HAP-1 (cell line): ENCODE measurements around the gene FNBP1.
"Not testable (repeated sequence)": the region's sequence is repeated elsewhere in the genome, so short reads cannot be mapped to it uniquely, and the experiment has no call there.

Experiments used
- DNase-seq, 2 experiments: peaks; one replicate each; pipeline ENCODE4 v3.0.0-alpha.2; 2016 to 2020; ENCODE audit warnings: low spot score in 2 of 2
- H3K27me3 ChIP-seq: fragments of 250-450 bp; sonication (Bioruptor Pico); 2 replicates; pipeline ENCODE4 v1.5.1; 2020; ENCODE audit warnings: low read depth, mild to moderate bottlenecking, moderate library complexity
- H3K36me3 ChIP-seq: fragments of 250-450 bp; sonication (Bioruptor Pico); replicated peaks from 2 replicates; pipeline ENCODE4 v1.5.1; 2020; ENCODE audit warnings: mild to moderate bottlenecking
- H3K4me1 ChIP-seq: fragments of 250-450 bp; sonication (Bioruptor Pico); 2 replicates; pipeline ENCODE4 v1.5.1; 2020; ENCODE audit warnings: mild to moderate bottlenecking
- H3K4me3 ChIP-seq: fragments of 250-450 bp; sonication (Bioruptor Pico); 2 replicates; pipeline ENCODE4 v1.5.1; 2020; ENCODE audit warnings: mild to moderate bottlenecking, moderate library complexity
- H3K9me3 ChIP-seq: fragments of 250-450 bp; sonication (Bioruptor Pico); 2 replicates; pipeline ENCODE4 v1.5.1; 2020; ENCODE audit warnings: mild to moderate bottlenecking, moderate library complexity
- in situ Hi-C: fragments of 300-500 bp; cut with MboI; formaldehyde crosslinking; loops from 3 replicates; pipeline ENCODE4 v1.14.3; 2020; ENCODE audit warnings: low sequenced_read_pairs, inconsistent platforms, mixed read lengths

The FNBP1 gene

DNA sequence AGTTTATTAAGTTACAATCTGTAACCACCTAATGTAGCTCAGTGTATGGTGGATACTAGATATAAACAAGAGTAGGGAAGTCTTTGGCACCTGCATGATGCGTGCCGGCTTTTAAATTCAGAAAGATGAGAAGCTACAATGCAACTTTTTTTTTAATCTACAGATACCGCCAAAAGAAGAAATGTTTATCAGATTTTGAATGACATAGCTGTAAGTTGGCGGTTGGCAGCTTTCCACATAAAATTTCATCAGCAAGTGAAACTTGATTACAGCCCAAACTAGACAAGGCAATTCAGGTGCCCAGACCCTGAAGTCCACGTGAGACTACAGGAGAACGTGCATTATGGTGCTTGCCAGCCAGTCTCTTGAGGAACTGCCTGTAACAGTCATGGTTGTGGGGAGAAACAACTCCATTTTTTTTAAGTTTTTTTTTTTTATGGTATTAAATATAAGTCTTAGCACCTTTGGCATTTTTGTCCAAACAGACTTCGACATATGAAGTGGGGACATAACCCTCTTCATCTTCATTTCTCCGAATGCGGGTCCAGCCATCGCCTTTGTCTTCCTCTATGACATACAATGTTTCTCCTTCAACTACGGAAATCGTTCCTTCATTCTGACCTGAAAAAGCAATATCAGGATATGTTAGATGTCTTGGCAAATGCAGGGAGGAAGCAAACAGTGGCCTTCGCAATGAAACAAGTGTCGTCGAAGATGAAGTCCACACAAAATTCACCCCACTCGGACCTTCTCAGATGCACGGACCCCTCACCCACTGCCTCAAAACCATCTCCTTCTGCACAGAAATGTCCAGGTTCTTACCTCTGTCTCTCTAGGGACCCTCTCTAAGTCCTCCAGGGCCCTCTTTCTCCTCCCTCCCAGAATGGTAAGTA lies 147.4 kb downstream of the FNBP1 start:
- Histone ChIP-seq H3K9me3 (no peaks in the 10 kb centered on the region), H3K4me1 (no peaks in the 10 kb centered on the region), H3K4me3 (no peak overlapping the region), H3K27me3 (no peaks in the 10 kb centered on the region), H3K36me3 (peaks cover 14% of the 10 kb centered on the region)
- no peak for DNase-seq
- in situ Hi-C loops = no loop called here

DNA sequence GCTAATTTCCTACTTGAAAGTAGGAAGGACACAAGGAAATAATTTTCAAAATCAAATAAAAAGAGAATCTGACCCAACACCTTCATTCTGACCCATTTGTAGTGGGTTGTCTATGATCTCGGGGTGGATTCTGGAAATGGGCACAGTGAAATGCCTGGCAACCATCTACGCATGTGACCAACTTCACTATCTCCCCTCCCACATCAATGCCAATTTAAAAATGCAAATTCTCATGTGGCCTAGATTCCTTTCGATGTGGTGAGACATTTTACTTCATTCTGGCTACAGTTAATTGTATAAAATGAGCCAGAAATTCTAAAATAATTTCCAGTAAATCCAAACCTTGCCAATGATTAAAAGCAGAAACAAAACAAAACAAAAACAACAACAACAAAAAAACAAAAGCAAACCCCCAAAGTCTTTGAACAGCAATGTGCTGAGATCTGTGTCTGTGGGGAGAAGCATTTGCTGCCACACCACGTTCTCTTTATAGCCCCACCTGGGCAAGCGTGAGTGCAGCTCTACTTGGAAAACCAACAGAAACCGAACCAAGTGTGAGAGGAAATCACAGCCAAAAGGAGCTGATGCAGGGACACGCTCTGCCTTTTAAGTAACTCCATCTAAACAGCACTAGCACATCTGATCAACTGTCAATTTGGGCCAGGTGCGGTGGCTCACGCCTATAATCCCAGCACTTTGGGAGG lies 148.7 kb downstream of the FNBP1 start:
- H3K27me3 ChIP-seq = no peaks in the 10 kb centered on the region
- no peak overlapping the region for H3K4me3 ChIP-seq
- H3K4me1 ChIP-seq = no peaks in the 10 kb centered on the region
- no peaks in the 10 kb centered on the region for H3K9me3 ChIP-seq
- DNase-seq = no peak
- H3K36me3 ChIP-seq = peaks cover 14% of the 10 kb centered on the region
- in situ Hi-C loops = no loop called here

DNA sequence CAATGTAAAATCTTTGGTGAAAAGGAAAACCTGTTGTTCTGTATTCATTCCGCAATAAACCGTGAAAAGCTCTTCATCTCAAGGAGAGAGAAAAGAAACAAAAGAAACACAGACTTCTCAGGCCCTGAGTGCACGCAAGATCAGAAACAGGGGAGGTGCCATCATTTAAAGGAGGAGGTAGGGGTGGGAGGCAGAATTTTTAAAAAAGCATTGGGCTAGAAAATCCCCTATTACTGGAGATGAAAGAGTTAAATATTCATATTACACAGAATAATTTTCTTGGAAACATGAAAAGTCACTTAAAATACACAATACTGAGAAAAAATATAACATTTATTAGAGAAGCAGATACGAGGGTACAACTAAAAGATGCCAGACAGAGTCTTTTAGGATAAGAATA lies 151.4 kb downstream of the FNBP1 start:
- in situ Hi-C loops = no loop called here
- H3K4me1 ChIP-seq = no peaks in the 10 kb centered on the region
- peaks cover 14% of the 10 kb centered on the region for H3K36me3 ChIP-seq
- DNase-seq = no peak
- no peaks in the 10 kb centered on the region for H3K27me3 ChIP-seq
- no peaks in the 10 kb centered on the region for H3K9me3 ChIP-seq
- no peak overlapping the region for H3K4me3 ChIP-seq

DNA sequence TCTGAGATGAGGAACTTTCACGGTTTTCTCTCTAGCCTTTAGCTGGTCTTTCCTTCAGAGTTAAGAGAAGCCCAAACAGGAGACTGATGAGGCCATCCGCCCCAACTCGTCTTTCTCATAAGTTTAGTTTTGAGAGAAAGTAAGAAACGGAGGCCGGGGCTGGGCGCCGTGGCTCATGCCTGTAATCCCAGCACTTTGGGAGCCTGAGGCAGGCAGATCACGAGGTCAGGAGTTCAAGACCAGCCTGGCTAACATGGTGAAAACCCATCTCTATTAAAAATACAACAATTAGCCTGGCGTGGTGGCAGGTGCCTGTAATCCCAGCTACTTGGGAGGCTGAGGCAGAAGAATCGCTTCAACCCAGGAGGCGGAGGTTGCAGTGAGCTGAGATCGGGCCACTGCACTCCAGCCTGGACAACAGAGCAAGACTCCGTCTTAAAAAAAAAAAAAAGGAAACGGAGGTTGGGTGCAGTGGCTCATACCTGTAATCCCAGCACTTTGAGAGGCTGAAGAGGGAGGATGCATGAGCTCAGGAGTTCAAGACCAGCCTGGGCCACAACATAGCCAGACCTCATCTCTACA lies 152.2 kb downstream of the FNBP1 start:
- H3K36me3 ChIP-seq, DNase-seq, H3K4me1 ChIP-seq, in situ Hi-C loops, H3K4me3 ChIP-seq, H3K9me3 ChIP-seq, H3K27me3 ChIP-seq: not testable (repeated sequence)

DNA sequence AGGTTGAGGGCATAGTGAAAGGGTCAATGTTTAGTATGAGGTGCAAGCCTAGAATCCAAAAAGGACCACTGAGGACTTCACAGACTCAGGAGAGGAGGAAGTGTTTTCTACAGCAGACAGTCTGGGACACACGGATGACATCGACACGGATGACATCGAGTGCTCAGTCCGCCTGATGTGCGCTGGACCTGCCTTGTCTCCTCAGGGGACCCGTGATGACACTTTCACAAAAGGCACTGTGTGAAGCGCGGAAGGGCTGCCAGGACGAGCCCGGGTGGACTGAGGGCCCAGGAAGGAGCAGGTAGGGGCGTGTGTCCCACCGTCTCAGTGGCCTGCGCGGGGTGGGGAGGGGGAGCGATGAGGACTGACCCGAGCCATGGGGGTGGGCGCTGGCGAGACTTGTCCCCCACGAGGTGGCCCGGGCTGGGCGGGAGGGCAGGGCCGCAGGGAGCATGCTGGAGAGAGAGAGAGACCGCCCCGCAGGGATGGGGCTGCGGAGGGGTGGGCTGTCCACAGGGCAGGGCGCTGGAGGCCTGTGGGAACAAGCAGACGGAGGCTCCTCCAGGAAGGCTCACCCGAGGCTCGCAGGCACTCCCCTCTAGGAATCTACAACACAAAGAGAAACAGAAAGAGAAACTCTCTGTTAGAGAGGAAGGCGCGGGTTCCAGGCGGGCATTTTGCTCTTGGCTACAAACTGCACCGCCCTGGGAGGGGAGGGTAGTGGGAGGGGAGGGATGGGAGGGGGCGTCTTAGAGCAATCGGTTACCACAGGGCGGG lies 152.9 kb downstream of the FNBP1 start:
- in situ Hi-C loops = no loop called here
- no peak overlapping the region for H3K4me3 ChIP-seq

DNA sequence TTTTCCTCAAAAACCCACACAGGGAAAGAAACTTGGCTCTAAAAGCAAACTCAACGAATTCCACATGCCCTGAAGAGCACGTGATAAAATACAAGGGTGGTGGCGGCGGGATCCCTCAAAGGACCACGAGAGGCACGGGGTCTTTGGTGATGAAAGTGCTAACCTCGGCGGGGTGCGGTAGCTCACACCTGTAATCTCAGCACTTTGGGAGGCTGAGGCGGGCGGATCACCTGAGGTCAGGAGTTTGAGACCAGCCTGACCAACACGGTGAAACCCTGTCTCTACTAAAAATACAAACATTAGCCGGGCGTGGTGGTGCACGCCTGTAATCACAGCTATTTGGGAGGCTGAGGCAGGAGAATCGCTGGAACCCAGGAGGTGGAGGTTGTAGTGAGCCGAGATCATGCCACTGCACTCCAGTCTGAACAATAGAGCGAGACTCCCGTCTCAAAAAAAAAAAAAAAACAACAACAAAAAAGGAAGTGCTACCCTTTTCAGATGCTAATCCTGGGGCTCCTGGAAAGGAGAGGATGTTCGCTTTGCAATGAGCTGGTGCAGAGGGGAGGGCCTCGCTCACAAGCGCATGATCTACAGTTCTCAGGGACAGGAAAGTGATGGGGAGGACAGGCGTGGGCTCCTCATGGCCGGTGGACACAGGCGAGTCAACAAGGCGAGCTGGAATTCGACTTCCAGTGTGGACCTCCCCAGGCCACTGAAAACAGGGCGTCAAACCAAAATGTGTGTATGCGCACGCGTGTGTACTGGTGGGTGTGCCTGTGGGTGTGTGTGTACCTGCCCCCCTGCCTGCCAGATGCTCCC lies 153.7 kb downstream of the FNBP1 start:
- Histone ChIP-seq H3K9me3 (no peaks in the 10 kb centered on the region), H3K27me3 (no peaks in the 10 kb centered on the region), H3K4me1 (peaks cover 11% of the 10 kb centered on the region), H3K36me3 (peaks cover 5% of the 10 kb centered on the region), H3K4me3 (no peak overlapping the region)
- in situ Hi-C loops = no loop called here
- no peak for DNase-seq

More for the DNA sequence above, 152.9 kb downstream of the FNBP1 start:
- Histone ChIP-seq H3K4me1 (peaks cover 4% of the 10 kb centered on the region), H3K36me3 (peaks cover 6% of the 10 kb centered on the region), H3K9me3 (no peaks in the 10 kb centered on the region), H3K27me3 (no peaks in the 10 kb centered on the region)
- DNase-seq = no peak

DNA sequence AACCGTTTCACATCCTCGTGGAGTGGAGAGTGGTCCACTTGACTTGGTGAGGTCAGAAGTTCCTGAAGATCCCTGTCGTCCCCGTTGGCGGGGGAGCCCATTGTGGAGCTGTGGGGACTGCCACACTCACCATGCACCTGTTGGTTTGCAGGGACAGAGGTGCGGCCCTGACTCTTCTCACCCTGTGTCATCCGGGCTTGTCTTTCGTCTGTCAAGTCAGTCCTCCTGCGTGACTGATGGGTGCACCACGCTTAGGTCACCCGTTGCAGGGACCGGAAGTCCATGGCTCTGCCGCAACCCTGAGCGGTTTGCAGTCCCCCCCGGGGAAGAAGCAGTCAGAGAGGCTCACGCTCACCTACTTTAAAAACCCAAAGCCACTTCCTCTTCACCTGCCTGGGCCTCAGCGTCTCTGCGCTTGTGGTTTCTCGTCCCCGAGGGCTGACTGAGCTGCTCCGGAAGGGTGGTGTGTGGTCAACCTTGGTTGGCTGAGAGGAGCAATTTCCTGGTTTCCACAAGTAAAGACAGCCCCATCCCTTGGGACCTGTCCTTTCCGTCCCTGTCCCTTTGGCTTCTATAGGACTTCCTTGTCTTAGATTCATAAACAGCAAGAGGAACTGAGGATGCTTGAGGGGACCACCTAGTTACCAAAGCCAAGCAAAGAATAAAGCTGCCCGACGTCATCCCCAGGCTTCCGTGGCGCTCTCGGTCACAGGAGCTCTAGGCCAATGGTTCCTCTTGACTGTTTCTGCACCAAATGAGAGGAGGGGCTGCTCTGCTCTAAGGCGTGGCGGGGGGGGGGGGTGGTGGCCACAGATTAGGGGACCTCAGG lies 154.5 kb downstream of the FNBP1 start:
- in situ Hi-C loops = no loop called here
- no peaks in the 10 kb centered on the region for H3K27me3 ChIP-seq
- H3K9me3 ChIP-seq = no peaks in the 10 kb centered on the region
- H3K4me3 ChIP-seq = no peak overlapping the region
- H3K36me3 ChIP-seq = peaks cover 5% of the 10 kb centered on the region
- H3K4me1 ChIP-seq = peaks cover 15% of the 10 kb centered on the region
- DNase-seq = no peak

DNA sequence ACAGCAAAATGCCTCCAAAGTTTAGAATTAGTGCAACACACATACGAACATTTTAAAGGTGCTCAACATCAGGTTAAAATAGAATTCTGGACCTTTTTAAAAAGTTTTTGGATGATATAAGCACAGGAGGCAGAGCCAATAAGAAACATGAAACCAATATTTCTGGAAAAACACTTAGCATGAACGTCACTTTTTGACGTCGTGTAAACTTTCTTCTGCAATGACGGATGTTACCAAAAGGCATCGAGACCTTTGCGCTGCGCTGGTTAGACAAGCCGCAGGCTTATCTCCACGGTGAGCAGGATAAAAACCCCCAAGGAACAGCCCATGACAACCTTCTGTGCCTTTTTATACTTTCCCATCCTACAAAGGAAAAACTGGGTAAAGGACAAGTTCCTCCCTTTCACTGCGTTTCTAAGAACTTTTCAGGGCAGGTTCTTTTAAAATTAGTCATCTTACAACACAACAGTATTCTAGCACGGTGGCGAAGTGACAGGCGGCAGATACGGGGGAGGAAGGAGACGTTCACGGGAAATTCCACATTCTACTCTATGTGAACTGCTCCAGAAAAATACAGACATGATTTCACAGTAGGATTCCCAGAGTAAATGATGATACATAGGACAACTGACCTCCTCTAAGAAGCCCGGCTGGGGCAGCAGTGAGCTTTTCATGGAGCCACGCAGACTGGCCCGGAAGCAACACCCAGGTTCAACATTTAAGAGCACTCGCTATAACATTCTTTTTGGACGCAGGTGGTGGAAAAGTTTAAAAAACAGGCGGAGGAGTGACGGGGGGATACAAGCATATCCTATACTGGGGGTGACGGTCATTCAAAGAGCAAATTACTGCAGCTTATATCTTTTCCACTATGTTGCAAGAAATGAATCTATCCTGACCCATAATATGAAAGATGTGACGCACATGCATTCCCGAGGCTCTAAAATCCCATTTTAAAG lies 155.4 kb downstream of the FNBP1 start:
- Histone ChIP-seq H3K4me1 (peaks cover 15% of the 10 kb centered on the region), H3K36me3 (peaks cover 5% of the 10 kb centered on the region), H3K27me3 (no peaks in the 10 kb centered on the region), H3K4me3 (no peak overlapping the region), H3K9me3 (no peaks in the 10 kb centered on the region)
- in situ Hi-C loops = no loop called here
- no peak for DNase-seq

DNA sequence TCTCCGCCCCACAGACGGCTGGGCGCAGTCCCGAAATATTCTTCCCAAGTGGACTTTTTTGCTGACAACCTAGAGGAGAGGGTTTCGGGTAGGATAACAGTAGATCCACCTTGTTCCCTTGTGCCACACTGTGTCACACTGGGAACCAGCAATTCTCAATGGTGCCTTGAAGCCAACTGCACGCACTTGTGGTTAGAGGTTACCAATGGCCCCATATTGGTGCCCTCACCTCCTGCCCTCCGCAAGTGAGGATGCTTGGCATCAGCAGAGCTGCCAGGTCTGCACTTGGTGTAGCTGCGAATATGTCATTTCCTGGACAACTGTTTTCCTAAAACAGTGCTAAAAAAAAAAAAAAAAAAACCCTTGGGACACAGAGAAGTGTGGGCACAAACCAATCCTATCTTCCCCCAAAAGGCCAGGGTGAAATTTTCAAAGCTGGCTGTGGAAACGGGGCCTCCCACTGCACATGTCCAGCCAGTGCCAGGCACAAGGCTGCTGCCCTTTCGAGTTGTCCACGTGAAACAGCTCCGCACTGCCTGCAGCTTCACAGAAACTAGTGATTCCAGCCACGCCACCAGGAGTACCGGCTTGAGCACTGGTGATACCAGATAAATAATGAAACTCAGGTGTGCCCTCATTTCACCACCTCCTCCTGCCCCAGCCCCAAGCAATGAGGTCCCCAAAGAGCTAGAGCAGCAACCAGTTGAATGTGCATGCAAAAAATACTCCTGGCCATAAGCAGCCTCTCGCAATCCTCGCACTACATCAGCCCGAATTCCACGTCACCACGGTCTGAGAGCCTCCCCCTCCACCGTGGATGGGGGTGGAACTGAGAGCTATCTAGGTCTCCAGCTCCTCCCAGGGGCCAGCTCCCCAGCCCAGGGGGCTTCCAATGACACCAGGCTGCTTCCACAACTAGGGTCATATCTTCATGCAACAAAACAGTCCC lies 156.5 kb downstream of the FNBP1 start:
- DNase-seq = no peak
- peaks cover 7% of the 10 kb centered on the region for H3K36me3 ChIP-seq
- peaks cover 15% of the 10 kb centered on the region for H3K4me1 ChIP-seq
- H3K4me3 ChIP-seq = no peak overlapping the region
- no peaks in the 10 kb centered on the region for H3K27me3 ChIP-seq
- in situ Hi-C loops = no loop called here
- H3K9me3 ChIP-seq = no peaks in the 10 kb centered on the region

DNA sequence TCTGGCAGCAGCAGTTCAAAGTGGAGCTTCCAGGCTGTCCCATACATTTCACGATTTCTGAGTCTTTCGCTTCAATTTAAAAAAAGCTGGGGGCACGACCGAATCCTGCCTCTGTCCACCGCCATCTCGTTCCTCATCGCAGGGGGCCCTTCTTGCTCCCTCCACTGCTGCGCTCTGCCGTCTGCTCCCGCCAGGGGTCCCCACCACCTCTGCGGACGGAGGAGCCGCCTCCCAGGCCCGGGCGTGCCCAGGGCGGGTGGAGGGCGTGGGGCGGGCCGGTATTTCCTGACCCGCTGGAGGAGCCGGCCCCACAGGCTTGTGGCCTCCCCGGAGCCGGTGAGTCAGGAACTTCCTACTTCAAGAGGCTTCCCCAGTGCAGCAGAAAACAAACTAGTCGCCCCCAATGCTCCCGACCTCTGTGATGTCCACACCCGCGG lies 157.3 kb downstream of the FNBP1 start:
- peaks cover 15% of the 10 kb centered on the region for H3K4me1 ChIP-seq
- H3K9me3 ChIP-seq = no peaks in the 10 kb centered on the region
- H3K36me3 ChIP-seq = peaks cover 7% of the 10 kb centered on the region
- peak; percentile 82 to 95 for DNase-seq
- in situ Hi-C loops = no loop called here
- H3K27me3 ChIP-seq = no peaks in the 10 kb centered on the region
- H3K4me3 ChIP-seq = peak overlapping the region; percentile 31
